Erythroblast (primary cell): ENCODE data around the gene MTURN.

ENCODE experiments used
- GATA1 ChIP-seq: IDR thresholded peaks from 2 replicates; pipeline ENCODE4 v1.6.1; 2011; ENCODE audit warnings: low read depth, mild to moderate bottlenecking, control low read depth, low read length, moderate library complexity
- POLR2A ChIP-seq: IDR thresholded peaks from 2 replicates; pipeline ENCODE4 v1.6.1; 2011; ENCODE audit warnings: mild to moderate bottlenecking, low read length

GRCh38 chr7:30155481-30155880 lies 20.7 kb downstream of the MTURN start:
- TF ChIP-seq POLR2A (no peak), GATA1 (no peak)
